TTC549 (cell line): ENCODE data around the gene GLP2R.

Experiments
- FAIRE-seq: peaks from 2 replicates; lab custom pipeline; 2012; peaks lifted over from hg19 to GRCh38; lab: Jason Lieb, UNC

GLP2R gene

DNA sequence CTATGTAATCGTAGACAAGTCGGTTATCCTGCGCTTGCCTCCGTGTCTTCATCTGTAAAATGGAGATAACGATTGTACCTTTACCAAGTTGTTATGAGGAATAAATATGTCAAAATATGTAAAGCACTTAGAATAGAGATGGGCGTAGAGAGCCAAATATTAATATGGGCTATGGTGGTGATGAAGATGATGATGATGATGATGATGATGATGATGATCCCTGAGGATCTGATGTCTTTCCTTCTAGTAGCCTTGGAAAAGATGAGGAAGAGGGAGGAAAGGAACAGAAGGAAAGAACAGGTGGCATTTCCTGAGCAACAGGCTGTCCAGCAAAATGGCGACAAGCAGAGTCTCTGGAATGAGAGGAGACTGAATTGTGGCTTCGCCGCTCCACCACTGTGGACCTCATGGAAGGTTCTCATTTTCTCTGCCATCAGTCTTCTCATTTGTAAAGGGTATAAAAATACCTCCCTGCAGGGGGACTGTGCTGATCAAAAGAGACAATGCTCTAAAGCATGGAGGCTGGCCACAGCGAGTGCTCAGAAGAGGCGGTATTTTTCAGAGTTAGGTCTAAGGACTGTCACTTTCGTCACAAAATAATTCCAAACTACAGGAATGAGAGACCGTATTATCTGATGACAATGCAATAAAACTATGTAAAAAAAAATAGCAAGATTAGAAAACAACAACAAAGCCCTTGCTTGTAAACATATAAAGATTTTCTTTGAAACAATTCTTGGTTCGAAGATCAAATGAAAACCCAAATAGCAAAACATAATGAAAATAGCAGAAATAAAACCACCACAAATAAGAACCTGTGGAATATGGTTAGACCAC lies 96.5 kb downstream of the GLP2R start:
- FAIRE-seq: no peak

DNA sequence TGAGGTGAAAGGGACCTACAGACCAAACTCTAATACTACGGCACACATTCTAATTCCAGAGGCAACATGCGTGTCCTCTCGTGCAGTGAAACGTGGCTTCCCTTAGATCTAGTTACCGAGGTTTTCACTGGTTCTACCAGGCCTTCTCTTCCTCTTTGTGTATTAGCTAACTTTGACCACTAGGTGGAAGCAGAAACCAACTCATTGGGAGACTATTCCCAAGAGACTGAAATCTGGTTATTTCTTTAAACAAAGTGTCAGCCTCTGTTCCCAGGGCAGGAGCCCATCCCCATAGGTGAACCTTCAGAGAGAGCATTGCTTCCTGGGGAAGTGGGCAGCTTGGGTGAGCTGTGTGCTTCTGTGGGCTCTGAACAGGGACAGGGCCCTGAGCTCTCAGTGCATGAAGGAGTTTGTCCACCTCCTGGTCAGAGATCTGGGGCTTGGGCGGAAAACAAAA lies 99.0 kb downstream of the GLP2R start:
- FAIRE-seq: peak; percentile 94

- FAIRE-seq: no peak
Observed at GRCh38 chr17:9925457-9925856, 99.7 kb downstream of the GLP2R start.

GRCh38 chr17:9926150-9926804 lies 100.6 kb downstream of the GLP2R start:
- no peak for FAIRE-seq

- no peak for FAIRE-seq
Observed at GRCh38 chr17:9928601-9929333, 103.0 kb downstream of the GLP2R start.

DNA sequence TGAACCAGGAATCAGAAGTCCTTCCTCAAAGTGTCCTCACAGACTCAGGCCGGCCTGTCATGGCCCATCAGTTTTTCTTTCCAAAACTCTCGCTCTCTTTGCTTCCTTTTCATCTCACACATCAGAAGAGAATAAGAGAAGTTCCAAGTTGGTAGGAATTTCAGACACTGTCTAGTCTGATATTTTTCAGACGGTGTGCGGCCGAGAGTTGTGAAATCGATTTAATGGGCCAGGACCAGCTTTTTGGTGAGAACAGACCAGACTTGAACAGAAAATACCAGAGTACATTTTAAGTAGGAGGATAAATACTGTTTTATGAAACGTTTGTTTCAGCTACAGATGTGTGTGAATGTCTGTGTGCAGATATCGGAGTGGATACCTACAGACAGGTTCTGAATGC lies 104.1 kb downstream of the GLP2R start:
- no peak for FAIRE-seq

- no peak for FAIRE-seq
Observed at GRCh38 chr17:9931144-9931741, 105.5 kb downstream of the GLP2R start.

- no peak for FAIRE-seq
Observed at GRCh38 chr17:9932491-9932890, 106.8 kb downstream of the GLP2R start.

GRCh38 chr17:9934331-9934730 lies 108.6 kb downstream of the GLP2R start:
- no peak for FAIRE-seq

DNA sequence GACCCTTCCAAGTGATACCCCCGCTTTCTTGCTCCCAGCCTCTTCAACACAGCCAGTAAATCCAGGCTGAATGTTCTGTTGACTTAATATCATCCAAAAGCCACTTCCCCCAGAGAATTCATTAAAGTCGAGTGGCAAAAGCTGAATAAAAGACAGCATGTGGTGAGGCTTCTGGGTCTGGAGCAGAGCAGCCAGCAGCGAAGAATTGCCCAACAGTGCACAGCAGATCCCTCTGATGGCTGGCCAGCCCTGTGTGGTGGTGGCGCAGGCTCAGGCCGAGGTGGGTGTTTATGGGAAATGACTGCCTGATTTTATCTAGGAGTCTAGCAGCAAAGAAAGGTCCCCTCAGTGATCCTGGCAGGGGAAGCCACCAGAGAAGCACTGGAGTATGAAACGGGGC lies 109.7 kb downstream of the GLP2R start:
- no peak for FAIRE-seq

DNA sequence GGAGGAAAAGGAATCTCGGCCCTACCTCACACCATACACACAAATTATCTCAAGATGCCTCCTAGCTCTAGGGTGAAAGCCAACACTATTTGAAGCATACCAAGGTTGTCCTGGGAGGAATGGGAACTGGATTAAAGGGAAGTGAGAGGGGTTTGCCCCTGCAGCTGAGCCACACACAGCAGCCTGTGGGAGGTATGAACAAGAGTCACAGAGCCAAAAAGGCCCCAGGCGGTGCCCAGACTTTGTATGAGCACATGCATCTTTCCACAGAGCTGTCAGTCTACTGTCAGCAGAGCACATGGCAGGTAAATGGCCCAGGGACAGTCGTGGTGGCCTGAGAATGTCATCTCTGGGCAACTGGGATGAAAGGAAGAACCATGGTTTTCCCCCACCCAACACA lies 110.4 kb downstream of the GLP2R start:
- no peak for FAIRE-seq

- no peak for FAIRE-seq
Observed at GRCh38 chr17:9937241-9937761, 111.6 kb downstream of the GLP2R start.

DNA sequence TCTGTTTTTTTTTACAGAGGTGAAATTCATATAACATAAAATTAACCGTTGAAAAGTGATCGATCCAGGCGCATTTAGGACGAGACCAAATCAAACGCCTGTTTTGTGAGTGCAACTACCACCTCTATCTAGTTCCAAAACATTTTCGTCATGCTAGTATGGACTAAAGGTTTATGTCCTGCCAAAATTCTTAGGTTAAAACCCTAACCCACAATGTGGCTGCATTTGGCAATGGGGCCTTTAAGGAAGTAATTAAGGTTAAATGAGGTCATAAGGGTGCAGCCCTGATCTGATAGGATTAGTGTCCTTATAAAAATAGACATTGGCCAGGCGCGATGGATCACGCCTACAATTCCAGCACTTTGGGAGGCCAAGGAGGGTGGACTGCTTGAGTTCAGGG lies 112.2 kb downstream of the GLP2R start:
- FAIRE-seq: no peak

- FAIRE-seq: no peak
Observed at GRCh38 chr17:9938764-9939163, 113.0 kb downstream of the GLP2R start.

DNA sequence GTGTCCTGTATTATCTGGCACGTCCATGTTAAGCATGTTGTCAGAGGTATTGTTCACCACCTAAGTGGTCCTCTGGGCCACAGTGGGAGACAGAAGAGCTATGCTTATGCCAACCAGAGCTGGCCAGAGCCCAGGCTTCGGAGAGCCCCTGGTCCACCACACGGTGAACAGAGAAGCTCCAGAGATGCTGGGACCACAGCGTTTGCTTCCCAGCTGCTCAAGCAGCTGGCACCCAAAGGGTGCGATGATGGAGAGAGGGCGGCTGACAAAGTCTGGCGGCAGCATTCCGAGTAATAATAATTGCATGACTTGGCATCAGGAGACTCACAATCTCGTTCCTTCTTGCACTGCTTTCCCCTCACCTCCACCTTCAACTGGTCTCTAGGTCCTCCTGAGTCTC lies 115.1 kb downstream of the GLP2R start:
- FAIRE-seq: no peak

GRCh38 chr17:9941305-9941704 lies 115.6 kb downstream of the GLP2R start:
- no peak for FAIRE-seq
